BJ (cell line): Measurements from ENCODE around the gene KLK8. TPM values are rescaled to one million over a fixed set of nuclear protein-coding genes. Genes with fewer than 3 reads are reported as not detected.

Experiments
- CTCF ChIA-PET: fragments of 350-600 bp; formaldehyde crosslinking; extraction: SDS; loops from one replicate; lab custom pipeline; 2021; ENCODE audit warnings: antibody characterized with exemption, inconsistent platforms; lab: Yijun Ruan, JAX
- POLR2A ChIA-PET: fragments of 300-600 bp; sonication (Branson Sonifier 250); formaldehyde crosslinking; extraction: SDS; loops from one replicate; lab custom pipeline; 2021; ENCODE audit warnings: antibody characterized with exemption; lab: Charles Lee
- DNase-seq: peaks from one replicate; pipeline ENCODE4 v3.0.0-alpha.2; 2011; ENCODE audit warnings: low read depth
- H3K27me3 ChIP-seq: 2 replicates; pipeline ENCODE4 v1.6.0; 2011; ENCODE audit warnings: low read length; ENCODE audit not compliant: control insufficient read depth, insufficient read depth
- H3K36me3 ChIP-seq: 2 replicates; pipeline ENCODE4 v1.5.1; 2011; ENCODE audit warnings: low read length; ENCODE audit not compliant: control insufficient read depth, insufficient read depth
- H3K4me3 ChIP-seq: 2 replicates; pipeline ENCODE4 v1.5.1; 2011; ENCODE audit warnings: low read depth, mild to moderate bottlenecking, control low read depth, low read length
- polyA plus RNA-seq: library from polyadenylated mRNA; depleted of rRNA; stranded (reverse); fragments of >200 nt; gene quantifications from 2 replicates; pipeline ENCODE4 v1.2.3, GENCODE V29; 2011
- TF ChIP-seq, protein P1 (sequence below): IDR thresholded peaks from 2 replicates; pipeline ENCODE4 v1.5.1; 2011; ENCODE audit warnings: low read depth, mild to moderate bottlenecking, control low read depth, inconsistent platforms, low read length, moderate library complexity; ENCODE audit not compliant: insufficient read depth

KLK8 gene
- polyA plus RNA-seq, 1 experiment = not detected

DNA sequence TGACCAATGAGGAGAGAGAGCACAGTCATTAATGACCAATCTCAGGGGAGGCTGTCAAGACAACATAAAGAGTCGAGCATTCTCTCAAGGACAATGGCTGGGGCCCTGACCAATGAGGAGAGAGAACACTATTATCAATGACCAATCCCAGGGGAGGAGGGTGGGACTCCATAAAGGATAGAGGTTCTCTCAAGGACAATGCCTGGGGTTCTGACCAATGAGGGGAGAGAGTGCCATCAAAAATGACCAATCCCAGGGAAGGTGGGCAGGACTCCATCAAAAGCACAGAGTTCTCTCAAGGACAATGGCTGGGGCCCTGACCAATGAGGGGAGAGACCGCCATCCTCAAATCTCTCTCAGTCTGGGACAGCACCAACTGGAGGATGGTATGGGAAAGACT lies 28.3 kb upstream of the KLK8 start:
- Histone ChIP-seq H3K36me3 (no peaks in the 10 kb centered on the region), H3K27me3 (no peaks in the 10 kb centered on the region), H3K4me3 (no peak overlapping the region)
- ChIA-PET POLR2A (no interaction called here), CTCF (no interaction called here)
- no peak for DNase-seq
- TF ChIP-seq, protein P1, sequence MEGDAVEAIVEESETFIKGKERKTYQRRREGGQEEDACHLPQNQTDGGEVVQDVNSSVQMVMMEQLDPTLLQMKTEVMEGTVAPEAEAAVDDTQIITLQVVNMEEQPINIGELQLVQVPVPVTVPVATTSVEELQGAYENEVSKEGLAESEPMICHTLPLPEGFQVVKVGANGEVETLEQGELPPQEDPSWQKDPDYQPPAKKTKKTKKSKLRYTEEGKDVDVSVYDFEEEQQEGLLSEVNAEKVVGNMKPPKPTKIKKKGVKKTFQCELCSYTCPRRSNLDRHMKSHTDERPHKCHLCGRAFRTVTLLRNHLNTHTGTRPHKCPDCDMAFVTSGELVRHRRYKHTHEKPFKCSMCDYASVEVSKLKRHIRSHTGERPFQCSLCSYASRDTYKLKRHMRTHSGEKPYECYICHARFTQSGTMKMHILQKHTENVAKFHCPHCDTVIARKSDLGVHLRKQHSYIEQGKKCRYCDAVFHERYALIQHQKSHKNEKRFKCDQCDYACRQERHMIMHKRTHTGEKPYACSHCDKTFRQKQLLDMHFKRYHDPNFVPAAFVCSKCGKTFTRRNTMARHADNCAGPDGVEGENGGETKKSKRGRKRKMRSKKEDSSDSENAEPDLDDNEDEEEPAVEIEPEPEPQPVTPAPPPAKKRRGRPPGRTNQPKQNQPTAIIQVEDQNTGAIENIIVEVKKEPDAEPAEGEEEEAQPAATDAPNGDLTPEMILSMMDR = no peak

DNA sequence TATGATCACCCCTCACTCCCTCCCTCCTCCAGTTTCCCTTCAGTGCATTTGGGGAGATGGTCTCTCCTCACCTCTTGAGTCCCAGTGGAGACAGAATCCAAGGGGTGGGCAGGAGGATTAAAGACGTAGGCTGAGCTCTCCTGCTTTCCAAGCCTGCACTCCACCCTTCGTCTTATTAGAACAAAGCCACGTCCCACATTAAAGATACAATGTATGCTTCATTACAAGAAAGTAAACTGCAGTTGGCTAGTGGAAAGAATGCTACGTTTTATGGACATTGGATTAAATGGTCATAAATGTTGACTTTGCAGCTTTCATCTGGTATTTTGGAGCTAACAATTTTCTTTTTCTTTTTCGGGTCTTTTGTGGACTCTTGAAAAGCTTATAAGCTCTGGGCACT lies 26.5 kb upstream of the KLK8 start:
- no peak for DNase-seq
- POLR2A ChIA-PET = no interaction called here
- no peak overlapping the region for H3K4me3 ChIP-seq
- CTCF ChIA-PET = no interaction called here
- no peaks in the 10 kb centered on the region for H3K27me3 ChIP-seq
- TF ChIP-seq, protein P1 = no peak
- no peaks in the 10 kb centered on the region for H3K36me3 ChIP-seq

DNA sequence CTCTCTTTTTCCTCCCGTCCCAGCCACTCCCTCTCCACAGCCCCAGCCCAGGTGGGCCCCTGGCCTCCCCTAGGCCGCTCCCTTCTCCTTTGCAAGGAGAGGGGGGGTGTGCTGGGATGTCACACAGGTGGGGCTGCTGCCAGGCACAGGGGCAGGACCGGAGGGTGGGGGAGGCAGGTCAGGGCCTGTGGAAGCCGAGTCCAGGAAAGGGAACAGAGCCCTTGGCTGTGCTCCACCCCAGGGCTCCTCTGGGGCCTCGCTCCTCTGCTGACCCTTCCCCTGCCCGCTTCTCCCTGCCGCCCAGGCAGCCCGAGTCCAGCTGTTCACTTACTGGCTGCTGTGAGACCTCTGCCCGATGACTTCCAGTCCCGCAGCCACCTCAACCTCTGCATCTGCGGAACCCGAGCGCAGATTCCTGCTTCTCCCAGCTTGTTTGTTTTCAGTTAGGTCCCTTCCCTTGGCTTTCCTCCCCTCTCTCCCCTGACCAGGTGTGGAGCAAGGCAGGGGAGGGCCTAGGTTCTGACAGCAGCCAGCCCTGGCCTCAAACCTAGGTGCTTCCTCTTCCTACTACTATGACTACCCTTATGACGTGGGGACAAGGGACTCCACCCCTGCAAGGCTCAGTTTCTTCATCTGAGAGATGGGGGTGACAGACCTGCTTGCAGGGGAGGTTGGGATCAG lies 25.9 kb upstream of the KLK8 start:
- DNase-seq = no peak
- CTCF ChIA-PET = no interaction called here
- POLR2A ChIA-PET = no interaction called here

DNA sequence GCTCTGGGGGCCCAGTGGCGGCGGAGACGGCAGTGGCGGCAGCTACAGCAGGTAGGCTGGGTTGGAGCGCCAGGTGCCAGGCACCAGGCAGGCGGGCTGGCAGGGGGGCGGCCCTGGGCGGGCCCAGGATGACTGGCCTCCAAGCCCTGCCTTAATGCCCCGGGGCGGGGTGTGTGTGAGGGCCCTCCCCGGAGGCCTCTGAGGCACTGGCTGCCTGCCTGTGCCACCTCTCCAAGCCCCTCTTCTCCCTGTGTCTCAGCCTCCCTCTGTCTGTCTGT lies 25.1 kb upstream of the KLK8 start, which contains the start of gene KLK11:
KLK11 (minus strand) TSS at position 63 of the 278 bp plus-strand sequence. CDS start 985 bp downstream, outside the sequence.
- CTCF ChIA-PET = no interaction called here
- no peak for DNase-seq

More for the DNA sequence above, 25.9 kb upstream of the KLK8 start:
- TF ChIP-seq, protein P1 = no peak
- Histone ChIP-seq H3K36me3 (no peaks in the 10 kb centered on the region), H3K27me3 (no peaks in the 10 kb centered on the region), H3K4me3 (no peak overlapping the region)

DNA sequence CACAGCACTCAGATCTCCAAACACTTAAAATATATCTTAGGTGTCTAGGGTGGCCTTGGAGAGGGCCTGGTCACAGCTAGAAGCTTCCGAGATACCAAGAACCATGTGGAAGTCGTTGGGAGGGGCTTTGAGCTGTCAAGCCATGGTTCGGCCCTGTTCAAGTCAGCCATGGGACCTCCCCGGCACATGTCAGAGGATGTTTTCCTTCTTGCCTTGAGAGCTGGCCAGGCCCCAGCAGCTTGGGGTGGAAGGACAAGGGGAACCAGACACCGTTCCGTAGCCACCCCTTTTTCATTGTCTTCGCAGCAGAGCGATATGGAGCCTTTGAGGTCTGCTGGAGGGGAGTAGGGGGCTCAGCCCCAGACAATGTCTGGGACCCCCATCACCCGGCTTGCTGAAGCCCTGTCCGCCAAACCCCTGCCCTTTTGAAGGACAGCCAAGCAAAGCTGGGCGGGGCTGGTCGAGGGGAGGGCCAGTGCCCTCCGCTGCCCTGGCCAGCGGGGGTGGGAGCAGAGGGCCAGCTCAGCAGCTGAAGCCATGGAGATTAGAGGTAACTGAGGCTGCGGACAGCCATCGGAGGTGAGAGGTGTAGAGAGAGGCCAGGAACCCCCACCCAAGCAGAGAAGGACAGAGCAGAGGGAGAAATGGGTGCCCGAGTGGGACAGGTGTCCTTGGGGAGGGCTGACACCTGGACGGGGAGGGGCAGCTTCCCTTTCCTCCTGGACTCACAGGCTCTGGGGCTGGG lies 24.6 kb upstream of the KLK8 start:
- ChIA-PET POLR2A (no interaction called here), CTCF (no interaction called here)
- TF ChIP-seq, protein P1 = no peak

More for the DNA sequence above, 25.1 kb upstream of the KLK8 start, which contains the start of gene KLK11:
- POLR2A ChIA-PET = no interaction called here
- Histone ChIP-seq H3K36me3 (no peaks in the 10 kb centered on the region), H3K4me3 (no peak within 1 kb of the TSS), H3K27me3 (no peaks in the 10 kb centered on the region)
- TF ChIP-seq, protein P1 = no peak

More for the DNA sequence above, 24.6 kb upstream of the KLK8 start:
- H3K36me3 ChIP-seq = no peaks in the 10 kb centered on the region
- H3K4me3 ChIP-seq = no peak overlapping the region
- H3K27me3 ChIP-seq = no peaks in the 10 kb centered on the region
- no peak for DNase-seq
